ENCODE results near the gene PUDP. TPM values are rescaled to one million over a fixed set of nuclear protein-coding genes. Genes with fewer than 3 reads are reported as not detected.

Gene PUDP
- total RNA-seq, 2 donors from 2014 or later: 14.8 to 17.6 TPM

GRCh38 chrX:7062903-7063302 lies 85.0 kb downstream of the PUDP start:
- no peak overlapping the region for H3K27ac ChIP-seq
- H3K36me3 ChIP-seq: no peaks in the 10 kb centered on the region
- H3K4me3 ChIP-seq: no peak overlapping the region
- TF ChIP-seq CTCF (IDR thresholded peaks at IDR 0.05): no peak
- TF ChIP-seq POLR2AphosphoS5 (IDR thresholded peaks at IDR 0.05): no peak
- TF ChIP-seq POLR2A (IDR thresholded peaks at IDR 0.05): no peak
- no peaks in the 10 kb centered on the region for H3K9me3 ChIP-seq
- no peaks in the 10 kb centered on the region for H3K27me3 ChIP-seq (replicated peaks; ENCODE audit: insufficient read depth)
- 92% methylated on average over 1 of the region's 1 CpG for WGBS
- DNase-seq (ENCODE audit: low spot score): no peak
- H3K4me1 ChIP-seq (replicated peaks): no peaks in the 10 kb centered on the region
- intact Hi-C loops (cut with DNase I): no loop called here

- no peak for TF ChIP-seq CTCF (IDR thresholded peaks at IDR 0.05)
- no peak for TF ChIP-seq POLR2AphosphoS5 (IDR thresholded peaks at IDR 0.05)
- no peak for TF ChIP-seq POLR2A (IDR thresholded peaks at IDR 0.05)
- Histone ChIP-seq H3K9me3 (no peaks in the 10 kb centered on the region), H3K4me3 (no peak overlapping the region), H3K36me3 (no peaks in the 10 kb centered on the region), H3K27me3 (replicated peaks; ENCODE audit: insufficient read depth) (no peaks in the 10 kb centered on the region), H3K27ac (no peak overlapping the region), H3K4me1 (replicated peaks) (no peaks in the 10 kb centered on the region)
- WGBS: 92% methylated on average over 1 of the region's 1 CpG
- DNase-seq (ENCODE audit: low spot score): no peak
- intact Hi-C loops (cut with DNase I): no loop called here
Observed at GRCh38 chrX:7062276-7062675, 85.7 kb downstream of the PUDP start.

- TF ChIP-seq POLR2AphosphoS5 (IDR thresholded peaks at IDR 0.05): no peak
- TF ChIP-seq POLR2A (IDR thresholded peaks at IDR 0.05): no peak
- no peak for TF ChIP-seq CTCF (IDR thresholded peaks at IDR 0.05)
- no peak overlapping the region for H3K27ac ChIP-seq
- H3K36me3 ChIP-seq: no peaks in the 10 kb centered on the region
- no peak overlapping the region for H3K4me3 ChIP-seq
- intact Hi-C loops (cut with DNase I): no loop called here
- no peaks in the 10 kb centered on the region for H3K27me3 ChIP-seq (replicated peaks; ENCODE audit: insufficient read depth)
- 95% methylated on average over 2 of the region's 2 CpGs for WGBS
- H3K9me3 ChIP-seq: no peaks in the 10 kb centered on the region
- no peaks in the 10 kb centered on the region for H3K4me1 ChIP-seq (replicated peaks)
- no peak for DNase-seq (ENCODE audit: low spot score)
Observed at GRCh38 chrX:7061429-7061828, 86.5 kb downstream of the PUDP start.

GRCh38 chrX:7060444-7060843 lies 87.5 kb downstream of the PUDP start:
- Histone ChIP-seq H3K9me3 (no peaks in the 10 kb centered on the region), H3K36me3 (no peaks in the 10 kb centered on the region), H3K4me1 (replicated peaks) (no peaks in the 10 kb centered on the region), H3K27me3 (replicated peaks; ENCODE audit: insufficient read depth) (no peaks in the 10 kb centered on the region), H3K27ac (no peak overlapping the region), H3K4me3 (no peak overlapping the region)
- DNase-seq (ENCODE audit: low spot score): no peak
- intact Hi-C loops (cut with DNase I): no loop called here
- WGBS: 100% methylated on average over 6 of the region's 6 CpGs
- TF ChIP-seq POLR2A (IDR thresholded peaks at IDR 0.05): no peak
- TF ChIP-seq CTCF (IDR thresholded peaks at IDR 0.05): no peak
- no peak for TF ChIP-seq POLR2AphosphoS5 (IDR thresholded peaks at IDR 0.05)

GRCh38 chrX:7059859-7060258 lies 88.1 kb downstream of the PUDP start:
- TF ChIP-seq POLR2A (IDR thresholded peaks at IDR 0.05): no peak
- no peak for TF ChIP-seq POLR2AphosphoS5 (IDR thresholded peaks at IDR 0.05)
- TF ChIP-seq CTCF (IDR thresholded peaks at IDR 0.05): no peak
- H3K36me3 ChIP-seq: no peaks in the 10 kb centered on the region
- no peak overlapping the region for H3K4me3 ChIP-seq
- H3K27ac ChIP-seq: no peak overlapping the region
- H3K9me3 ChIP-seq: no peaks in the 10 kb centered on the region
- no peak for DNase-seq (ENCODE audit: low spot score)
- H3K4me1 ChIP-seq (replicated peaks): no peaks in the 10 kb centered on the region
- H3K27me3 ChIP-seq (replicated peaks; ENCODE audit: insufficient read depth): no peaks in the 10 kb centered on the region
- 91% methylated on average over 5 of the region's 5 CpGs for whole genome bisulfite sequencing
- intact Hi-C loops (cut with DNase I): no loop called here
